ENCODE measurements around the gene PRTN3.
"Not testable (repeated sequence)": the region's sequence is repeated elsewhere in the genome, so short reads cannot be mapped to it uniquely, and the experiment has no call there.

- TF ChIP-seq CTCF, POLR2A (IDR thresholded peaks at IDR 0.05): not testable (repeated sequence)
Observed at GRCh38 chr19:820212-820611, 20.6 kb upstream of the PRTN3 start.
